HG03442 (cell line): ENCODE measurements around the gene BAHCC1.
"Not testable (repeated sequence)": the region's sequence is repeated elsewhere in the genome, so short reads cannot be mapped to it uniquely, and the experiment has no call there.

Experiments
- ATAC-seq: cut with Tn5 transposase; IDR thresholded peaks from one replicate; pipeline ENCODE4 v1.9.1; 2021; ENCODE audit warnings: mild to moderate bottlenecking, moderate library complexity; ENCODE audit not compliant: unreplicated experiment

Gene BAHCC1

DNA sequence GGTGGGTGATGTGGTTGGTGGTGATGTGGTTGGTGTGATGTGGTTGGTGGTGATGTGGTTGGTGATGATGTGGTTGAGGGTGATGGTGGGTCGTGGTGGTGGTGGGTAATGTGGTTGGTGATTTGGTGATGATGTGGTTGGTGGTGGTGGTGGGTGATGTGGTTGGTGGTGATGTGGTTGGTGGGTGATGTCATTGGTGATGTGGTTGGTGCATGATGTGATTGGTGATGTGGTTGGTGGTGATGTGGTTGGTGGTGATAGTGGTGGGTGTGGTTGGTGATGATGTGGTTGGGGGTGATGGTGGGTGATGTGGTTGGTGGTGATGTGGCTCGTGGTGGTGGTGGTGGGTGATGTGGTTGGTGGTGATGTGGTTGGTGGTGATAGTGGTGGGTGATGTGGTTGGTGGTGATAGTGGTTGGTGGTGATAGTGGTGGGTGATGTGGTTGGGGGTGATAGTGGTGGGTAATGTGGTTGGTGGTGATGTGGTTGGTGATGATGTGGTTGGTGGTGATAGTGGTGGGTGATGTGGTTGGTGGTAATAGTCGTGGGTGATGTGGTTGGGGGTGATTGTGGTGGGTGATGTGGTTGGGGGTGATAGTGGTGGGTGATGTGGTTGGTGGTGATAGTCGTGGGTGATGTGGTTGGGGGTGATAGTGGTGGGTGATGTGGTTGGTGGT lies 30.6 kb downstream of the BAHCC1 start:
- not testable (repeated sequence) for ATAC-seq

DNA sequence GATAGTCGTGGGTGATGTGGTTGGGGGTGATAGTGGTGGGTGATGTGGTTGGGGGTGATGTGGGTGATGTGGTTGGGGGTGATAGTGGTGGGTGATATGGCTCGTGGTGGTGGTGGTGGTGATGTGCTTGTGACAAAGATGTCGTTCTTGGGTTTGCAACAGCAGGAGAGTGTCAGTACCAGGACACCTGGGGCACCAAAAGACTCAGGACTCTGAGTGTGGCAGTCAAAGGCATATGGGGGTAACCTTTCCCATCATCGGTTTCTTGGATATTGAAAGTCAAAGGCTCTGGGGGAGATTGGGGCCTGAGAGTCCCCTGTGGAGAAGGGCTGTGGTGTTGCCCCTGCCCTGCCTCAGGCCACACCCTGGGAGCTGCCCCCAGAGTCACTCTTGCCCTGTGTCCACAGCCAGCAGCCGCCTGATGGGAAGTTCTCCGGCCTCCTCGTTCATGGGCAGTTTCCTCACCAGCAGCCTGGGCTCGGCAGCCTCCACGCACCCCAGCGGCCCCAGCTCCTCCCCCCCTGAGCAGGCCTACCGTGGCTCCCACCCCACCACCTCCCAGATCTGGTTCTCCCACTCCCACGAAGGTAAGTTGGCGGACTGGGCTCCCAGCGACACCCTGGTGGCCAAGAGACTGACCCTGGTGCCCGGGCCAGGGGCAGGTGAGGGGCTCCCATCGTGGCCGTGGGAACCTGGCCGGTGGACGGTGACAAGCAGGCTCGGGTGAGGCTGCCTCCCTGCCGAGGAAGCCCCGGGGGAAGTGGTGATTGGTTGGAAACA lies 31.3 kb downstream of the BAHCC1 start:
- ATAC-seq: no peak

DNA sequence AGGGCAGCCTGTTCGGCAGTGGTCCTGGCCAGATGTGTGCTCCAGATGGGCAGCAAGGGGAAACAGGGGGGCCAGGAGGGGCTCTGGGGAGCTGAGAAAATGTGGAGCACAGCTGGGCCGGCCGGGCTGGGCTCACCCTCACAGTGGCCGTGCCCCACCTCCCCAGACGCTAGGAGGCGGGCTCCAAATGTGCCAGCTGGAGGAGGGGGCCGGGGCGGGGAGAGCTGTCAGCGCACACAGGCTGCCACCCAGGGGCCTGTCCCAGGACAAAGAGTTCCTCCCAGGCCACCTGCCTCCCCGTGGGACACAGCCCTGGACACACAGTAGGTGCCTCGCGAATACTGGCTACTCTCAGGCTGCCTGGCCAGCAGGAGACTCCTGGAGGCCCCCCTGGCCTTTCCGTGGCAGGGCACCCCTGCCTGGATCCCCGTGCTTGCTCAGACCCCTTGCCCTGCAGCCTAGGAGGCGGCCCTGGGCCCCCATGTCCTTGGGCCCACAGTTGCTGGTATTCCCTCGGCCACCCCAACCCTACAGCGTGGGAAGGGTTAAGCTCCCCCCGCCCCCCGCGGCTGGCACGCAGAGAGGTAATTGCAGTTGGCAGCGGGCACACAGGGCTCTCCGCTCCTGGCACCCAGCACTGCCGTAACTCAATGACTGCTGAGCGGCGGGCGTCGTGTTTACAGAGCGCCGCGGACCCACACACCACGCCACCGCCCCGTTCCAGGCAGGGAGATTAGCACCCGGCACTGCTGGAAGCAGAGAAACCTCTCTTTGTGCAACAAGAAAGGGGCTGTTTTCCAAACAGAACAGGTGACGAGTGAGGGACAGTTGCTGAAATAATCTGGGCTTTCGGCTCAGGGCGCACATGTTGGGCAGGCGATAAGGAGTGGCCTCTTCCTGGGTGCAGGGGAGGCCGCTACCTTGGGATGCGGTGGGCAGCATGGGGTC lies 32.2 kb downstream of the BAHCC1 start:
- no peak for ATAC-seq

DNA sequence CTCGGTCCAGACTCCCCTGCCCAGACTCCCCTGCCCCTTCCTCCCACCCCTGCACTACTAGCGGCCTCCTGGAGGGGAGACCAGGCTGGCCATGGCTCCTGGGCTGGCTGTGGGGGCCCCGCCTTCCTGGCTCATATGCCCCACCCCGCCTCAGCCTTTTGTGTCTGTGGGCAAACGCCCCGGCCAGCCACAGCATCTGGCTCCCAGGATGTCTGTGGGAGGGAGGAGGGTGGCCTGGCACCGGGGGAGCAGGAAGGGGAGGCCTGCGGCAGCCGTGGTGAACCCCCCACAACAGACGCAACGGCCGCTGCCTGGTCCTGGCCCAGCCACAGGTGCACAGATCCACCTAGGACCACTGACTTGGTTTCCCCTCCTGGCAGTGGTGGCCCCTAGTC lies 32.9 kb downstream of the BAHCC1 start:
- ATAC-seq: no peak

DNA sequence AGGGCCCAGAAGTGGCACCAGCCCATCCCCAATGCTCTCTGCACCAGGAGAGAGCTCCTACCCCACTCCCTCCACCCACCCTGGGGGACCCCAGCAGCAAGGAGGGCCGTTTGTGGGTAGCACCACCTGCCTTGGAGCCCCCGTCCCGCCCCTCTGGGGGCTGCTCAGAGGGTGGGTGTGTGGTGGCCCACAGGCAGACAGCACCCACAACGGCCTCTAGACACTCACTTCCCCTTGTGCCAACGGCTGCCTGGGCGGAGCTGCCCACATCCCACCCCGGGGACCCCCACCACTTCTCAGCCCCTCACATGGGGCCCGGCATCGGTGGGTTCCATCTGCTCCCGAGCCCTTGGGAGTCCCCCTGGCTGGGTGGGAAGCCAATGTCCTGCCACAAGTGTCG lies 33.3 kb downstream of the BAHCC1 start:
- no peak for ATAC-seq

DNA sequence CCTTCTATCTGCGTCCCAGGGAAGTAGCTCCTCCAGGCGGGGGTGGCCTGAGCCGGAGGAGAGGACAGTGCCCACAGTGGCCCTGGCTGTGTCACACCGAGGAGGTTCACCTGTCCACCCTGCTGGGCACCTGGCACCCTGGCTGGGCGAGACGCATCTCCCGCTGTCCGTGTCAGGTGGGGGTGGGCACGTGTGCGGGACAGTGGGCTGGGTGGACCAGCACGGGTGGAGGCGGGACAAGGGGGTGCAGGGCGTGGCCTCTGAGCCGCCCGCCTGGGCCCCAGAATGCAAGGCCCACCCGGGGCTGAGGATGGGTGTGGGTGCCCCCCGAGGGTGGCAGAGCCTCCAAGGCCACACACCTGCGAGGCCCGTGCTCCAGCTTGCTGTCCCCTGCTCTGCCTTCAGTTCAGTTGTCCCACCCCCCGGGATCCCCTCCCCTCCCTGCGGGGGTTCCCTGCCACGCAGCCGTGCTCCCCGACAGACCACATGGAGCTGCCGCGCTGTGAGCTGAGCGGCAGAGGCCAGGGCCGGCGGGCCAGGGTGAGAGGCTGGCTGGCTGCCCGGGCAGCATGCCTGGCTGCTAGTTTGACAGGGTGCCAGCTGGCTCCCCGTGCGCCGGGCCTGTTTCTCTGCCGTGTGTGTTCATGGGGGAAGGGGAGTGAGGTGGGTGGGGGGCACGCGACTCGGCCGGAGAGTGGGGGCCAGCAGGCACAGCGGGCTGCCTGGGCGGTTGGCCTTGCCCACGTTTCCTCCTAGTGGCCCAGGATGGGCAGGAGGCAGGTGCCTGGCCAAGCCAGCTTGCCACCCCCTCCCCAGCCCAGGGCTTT lies 33.9 kb downstream of the BAHCC1 start:
- no peak for ATAC-seq

DNA sequence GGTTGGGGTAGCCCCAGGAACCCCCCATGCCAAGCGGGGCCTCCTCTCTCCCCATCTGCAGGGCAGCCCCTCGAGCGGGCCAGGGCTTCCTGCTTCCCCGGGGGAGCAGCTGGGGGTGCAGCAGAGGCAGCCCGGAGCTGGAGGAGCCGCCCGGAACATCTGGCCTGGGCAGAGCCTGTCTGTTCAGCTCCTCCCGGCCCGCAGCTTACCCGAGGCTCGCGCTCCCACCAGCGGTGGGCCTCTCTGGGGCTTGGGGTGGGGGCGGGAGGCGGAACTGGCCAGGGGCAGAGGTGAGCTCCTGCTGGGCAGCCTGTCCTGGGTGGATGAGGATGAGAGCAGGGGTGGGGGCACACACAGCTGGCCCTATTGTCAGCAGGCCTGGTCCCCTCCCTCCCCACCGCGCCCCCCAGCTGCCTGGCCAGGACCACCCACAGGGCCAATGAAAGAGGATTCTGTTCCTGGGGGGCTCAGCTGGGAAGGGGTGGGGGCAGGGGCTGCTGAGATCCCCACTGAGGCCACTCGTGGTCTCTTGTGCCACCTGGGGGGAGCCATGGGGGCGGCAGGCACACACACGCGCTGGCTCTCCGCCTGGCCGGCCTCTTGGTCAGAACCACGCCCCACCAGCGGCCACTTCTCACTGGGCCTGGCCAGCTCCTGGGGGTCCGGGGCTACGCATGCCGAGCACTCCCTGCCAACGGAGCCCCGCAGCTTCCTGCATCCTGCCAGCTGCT lies 34.7 kb downstream of the BAHCC1 start:
- ATAC-seq: no peak

DNA sequence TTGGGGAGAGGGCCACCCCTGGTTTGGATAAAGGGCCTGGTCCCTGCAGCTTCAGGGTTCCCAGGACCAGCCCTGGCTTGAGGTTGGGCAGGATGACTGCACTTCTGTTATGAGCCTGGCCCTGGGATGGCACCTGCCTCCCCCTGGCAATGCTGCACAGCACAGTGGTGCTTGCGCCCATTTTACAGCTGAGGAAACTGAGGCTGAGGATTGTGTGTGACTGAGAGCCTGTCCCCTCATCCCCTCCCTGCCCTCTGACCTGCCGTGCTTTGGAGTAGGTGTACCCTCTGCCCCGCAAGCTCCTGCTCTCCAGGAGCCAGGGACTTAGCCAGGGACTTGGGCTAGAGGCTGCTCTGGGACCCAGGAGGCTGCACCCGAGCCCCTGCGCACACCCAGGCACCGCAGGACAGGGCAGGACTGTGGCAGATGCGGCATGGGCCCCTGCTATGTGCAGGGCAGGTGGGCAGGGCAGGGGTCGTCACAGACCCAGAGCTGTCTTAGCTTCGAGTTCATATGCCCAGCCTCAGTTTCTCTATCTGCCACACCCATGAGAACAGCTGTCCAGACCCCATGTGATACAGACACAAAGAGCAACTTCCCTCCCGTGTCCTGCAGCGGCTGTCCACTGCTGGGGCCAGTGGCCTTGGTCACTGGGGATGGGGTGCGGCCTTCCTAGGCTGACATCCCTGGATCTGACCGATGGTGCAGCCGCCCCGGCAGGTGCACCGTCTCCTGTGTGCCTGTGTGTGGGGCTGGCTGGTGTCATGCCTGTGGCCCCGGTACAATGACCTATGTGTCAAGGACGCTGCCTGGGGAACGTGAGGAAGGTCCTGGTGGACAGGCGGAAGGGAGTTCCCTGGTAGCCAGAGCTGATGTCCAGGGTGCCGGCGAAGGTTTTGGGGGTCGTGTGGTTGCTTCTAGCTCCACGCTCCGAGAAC lies 36.6 kb downstream of the BAHCC1 start:
- ATAC-seq: no peak

DNA sequence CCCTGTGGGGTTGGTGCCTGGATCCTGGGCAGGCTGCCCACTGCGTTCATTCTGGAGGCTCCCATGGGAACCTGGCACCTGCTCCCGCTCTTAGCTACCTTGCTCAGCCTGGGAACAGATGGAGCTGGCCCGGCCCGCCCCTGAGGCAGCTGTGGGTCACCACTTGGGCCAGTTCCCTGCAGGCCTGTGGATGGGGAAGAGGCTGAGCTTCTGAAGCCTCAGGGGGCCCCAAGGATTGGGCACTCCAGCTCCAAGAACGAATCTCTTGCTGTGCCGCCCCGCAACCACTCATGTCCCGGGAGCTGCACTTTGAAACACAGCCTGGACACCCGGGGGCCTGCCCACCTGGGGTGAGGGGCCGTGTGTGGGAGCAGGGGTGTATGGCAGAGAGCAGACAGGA lies 37.7 kb downstream of the BAHCC1 start:
- ATAC-seq: no peak

DNA sequence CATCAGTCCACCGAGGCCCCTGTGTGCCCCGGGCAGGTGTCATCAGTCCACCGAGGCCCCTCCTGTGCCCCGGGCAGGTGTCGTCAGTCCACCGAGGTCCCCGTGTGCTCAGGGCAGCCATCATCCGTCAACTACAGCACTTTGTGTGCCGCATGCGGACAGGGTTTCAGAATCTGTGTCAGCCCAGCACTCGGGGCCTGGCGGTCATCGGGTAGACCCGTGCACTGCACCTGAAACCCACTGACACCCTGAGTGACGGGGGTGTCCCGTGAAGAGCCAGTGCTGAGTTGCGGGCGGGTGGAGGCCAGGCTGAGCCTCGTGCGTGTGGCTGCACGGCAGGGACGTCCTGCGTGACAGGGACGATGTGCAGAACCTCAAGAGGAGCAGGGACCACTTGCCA lies 38.4 kb downstream of the BAHCC1 start:
- no peak for ATAC-seq

DNA sequence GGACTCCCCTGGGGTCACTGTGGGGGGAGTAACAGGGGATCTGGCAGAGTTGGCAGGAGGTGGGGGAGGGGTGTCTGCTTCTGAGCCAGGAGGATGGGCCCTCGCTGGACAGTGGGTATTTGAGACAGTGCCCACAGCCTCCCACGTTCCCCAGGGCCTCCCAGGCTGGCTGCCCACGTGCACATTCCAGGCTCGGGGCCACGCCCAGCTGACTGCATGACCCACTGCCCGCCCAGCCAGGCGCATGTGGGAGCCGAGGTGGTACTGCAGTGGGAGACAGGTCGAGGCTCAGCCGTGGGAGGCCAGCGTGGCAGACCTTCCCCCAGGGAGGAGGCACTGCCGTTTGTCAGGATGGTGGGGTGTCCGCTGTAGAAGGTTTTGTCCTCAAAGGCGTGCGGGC lies 38.8 kb downstream of the BAHCC1 start:
- ATAC-seq: no peak

DNA sequence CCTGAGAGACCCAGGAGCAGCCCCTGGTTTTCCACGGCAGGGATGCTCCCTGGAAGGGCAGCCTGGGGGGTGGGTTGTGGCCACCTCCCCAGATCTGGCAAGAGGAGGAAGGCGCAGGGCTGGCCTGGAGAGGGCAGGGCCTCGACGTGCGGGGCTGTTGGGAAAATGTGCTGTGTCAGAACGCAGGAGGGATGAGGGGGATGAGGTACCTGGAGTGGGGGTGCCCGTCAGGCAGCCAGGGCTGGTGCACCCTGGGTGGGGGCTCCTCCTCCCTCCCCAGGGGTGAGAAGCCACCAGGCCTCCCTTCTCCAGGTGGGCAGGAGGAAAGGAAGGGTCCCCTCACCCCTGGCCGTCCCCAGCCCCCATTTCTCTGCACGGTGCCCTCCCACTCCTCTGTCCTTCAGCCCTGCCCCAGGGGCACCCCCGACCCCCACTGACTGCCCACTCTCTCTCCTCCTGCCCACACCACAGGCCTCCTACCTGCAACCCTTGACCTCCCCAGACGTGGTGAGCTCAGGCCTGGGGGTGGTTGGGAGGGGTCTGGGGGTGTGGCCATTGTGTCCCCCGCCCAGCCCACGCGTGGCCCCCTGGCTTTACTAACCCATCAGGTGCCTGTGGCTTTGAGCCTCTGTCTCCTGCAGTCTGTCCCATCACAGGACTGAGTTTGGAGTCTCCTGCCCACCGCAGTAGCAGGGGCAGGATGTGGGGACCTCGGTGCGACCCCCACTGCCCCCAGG lies 39.6 kb downstream of the BAHCC1 start:
- ATAC-seq: no peak

DNA sequence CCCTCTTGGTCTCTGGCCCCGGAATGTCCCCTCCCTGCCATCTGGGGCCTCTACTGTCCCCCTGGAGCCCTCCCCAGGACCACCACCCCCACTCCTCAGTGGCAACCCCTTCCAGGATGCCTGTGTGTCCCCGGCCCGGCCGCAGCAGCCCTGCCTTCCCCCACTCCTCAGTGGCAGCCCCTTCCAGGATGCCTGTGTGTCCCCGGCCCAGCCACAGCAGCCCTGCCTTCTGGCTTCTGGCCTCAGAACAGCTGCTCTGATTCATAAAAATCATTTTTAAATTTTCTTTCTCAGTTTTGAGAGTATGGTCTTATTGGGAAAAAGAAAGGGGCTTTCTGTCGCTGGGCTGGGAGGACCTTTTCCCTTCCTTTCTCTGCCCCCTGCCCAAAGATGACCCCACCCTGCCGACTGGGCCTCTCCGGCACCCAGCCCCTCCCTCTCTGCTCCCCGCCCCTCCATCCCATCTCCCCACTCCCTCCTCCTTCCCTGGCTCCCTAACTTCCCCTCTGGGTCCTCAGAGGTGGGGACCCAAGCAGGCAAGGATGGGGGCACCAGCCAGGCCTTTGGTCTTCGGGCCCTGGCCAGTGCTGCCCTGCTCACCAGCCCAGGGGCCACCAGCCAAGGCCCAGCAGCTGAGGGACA lies 40.5 kb downstream of the BAHCC1 start:
- ATAC-seq: no peak

DNA sequence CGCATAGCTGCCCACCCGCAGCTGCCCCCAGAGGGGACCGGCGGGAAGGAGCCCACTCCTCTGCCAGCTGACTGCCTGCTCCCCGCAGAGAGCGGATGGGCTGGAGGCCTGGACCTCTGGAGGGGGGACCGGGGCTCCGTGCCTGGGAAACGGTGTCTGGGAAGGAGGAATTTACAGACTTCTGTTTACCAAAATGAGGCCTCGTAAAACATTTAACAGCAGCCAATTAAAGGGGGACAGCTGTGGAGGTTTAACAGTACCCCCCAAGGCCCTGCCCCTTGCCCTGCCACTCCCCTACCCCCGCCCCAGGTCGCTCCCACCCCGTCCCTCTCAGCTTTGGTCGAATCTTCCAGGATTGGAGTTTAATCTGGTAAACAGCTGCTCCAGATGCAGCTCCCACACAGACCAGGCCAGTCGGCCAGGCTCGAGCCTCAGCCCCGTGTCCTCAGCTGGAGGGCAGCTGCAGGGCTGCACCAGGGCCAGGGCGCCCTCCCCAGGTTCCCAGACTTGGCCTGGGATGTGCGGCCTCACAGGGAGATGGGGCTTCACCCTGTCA lies 41.1 kb downstream of the BAHCC1 start:
- ATAC-seq: no peak

DNA sequence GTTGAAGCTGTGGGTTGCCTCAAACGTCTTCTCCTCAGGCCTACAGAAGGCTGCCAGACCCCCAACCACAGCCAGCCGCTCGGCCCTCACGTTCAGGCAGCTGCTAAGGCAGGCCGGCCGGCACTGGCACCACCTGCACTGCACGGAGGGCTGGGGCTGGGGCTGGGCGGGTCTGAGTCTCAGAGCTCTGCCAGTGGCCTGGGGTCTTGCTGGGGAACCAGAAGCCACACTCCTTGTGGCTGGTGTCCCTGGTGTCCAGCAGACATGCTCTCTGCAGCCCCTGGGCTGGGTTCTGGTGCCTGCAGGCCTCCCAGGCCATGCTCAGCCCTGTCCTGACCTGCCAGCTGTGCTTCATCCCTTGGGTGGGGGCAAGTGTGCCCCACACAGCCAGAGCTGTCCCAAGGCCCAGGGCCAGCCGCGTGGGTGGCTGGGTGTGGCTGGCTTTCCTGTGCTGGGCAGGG lies 42.0 kb downstream of the BAHCC1 start:
- ATAC-seq: no peak

DNA sequence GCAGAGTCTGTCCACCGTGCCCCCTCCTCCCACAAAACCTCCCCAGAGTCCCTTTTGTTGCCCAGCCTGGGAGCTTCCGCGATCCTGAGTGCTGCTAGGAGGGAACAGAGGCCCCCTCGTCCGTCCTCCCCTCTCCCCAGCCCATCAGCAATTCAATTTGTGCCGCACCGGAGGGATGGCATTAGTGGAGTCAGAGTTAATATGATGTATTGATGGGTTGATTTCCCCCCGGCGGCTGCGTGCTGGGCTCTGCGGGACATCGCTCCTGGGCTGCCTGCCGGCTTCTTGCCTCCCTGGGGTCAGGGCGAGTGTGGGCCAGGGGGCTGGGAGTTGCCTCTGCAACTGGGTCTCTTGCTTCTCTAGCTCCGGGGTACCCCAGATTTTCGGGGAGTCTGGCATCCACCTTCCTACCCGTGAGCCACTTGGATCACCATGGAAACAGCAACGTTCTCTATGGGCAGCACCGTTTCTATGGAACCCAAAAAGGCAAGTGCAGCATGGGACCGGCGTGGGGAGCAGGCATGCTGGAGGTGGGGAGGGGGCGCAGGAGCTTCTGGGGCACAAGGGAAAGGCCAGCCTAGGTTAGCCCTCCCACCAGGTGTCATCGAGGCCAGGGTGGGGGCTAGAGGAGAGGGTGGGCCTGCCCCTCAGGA lies 42.9 kb downstream of the BAHCC1 start:
- ATAC-seq: no peak

DNA sequence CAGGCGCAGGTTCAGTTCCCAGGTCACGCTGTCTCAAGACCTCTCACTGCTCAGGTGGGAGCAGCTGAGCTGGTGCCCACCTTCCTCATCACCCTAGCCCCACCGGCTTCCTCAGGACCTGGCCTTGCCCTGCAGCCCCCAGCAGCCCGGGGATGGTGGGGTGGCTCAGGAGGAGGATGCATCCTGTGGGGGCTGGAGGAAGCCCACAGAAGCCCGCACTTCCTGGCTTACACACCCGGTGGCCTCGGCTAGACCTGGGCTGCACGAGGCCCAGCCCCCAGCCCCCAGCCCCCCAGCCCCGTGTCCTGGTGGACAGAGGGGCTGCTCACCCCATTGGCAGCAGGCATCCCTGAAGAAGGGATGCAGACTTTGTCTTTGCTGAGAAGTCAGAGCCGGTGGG lies 43.4 kb downstream of the BAHCC1 start:
- ATAC-seq: no peak
